ENCODE results near the gene GAREM1. TPM values are rescaled to one million over a fixed set of nuclear protein-coding genes. Genes with fewer than 3 reads are reported as not detected.

The GAREM1 gene
- total RNA-seq, 1 donor from 2014 or later, result 11.6 TPM

- no peak for DNase-seq
Observed at GRCh38 chr18:32287873-32288272, 182.8 kb downstream of the GAREM1 start.

DNA sequence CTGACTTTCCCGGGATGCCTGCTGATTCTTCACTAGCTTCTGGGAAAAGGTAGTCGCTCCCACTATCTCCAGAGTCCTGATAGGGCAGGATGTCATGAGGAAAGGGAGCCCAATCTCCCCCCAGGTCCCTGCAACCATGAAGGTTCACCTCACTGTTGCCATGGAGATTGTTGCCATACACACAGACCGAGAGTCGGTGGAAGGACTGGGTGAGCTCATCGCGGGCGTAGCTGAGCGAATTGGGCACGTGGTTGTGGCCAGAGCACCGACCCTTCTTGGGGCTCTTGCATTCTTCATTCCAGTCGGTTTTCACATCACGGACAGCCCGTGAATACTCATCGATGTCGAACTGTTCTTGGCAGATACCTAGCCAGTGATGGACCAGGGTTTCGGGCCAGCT, 183.4 kb downstream of the GAREM1 start:
- no peak for DNase-seq

GRCh38 chr18:32286749-32287148, 183.9 kb downstream of the GAREM1 start:
- DNase-seq, result no peak

DNA sequence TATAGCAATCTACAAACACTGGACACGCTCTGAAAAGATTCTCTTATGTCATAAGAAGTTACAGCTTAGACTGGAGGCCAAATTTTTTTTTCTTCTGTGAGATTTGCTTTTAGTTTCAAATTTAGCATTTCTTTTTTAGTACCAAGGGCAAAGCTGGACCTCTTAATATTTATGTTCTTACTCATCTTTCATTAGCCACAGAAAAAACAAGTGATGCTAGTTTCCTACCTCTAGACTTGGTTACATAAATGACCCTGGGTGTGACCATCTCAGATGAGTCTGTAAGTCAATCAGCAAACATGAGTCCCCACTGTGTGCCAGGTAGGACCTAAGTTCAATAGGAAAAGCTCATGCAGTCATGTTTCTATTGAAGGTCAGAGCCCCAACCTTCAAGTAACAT, 186.4 kb downstream of the GAREM1 start:
- DNase-seq, result no peak

GRCh38 chr18:32280911-32281310, 189.8 kb downstream of the GAREM1 start:
- no peak for DNase-seq

- DNase-seq, result no peak
Observed at GRCh38 chr18:32280188-32280783, 190.4 kb downstream of the GAREM1 start.

- DNase-seq, result no peak
Observed at GRCh38 chr18:32278177-32278799, 192.4 kb downstream of the GAREM1 start.

DNA sequence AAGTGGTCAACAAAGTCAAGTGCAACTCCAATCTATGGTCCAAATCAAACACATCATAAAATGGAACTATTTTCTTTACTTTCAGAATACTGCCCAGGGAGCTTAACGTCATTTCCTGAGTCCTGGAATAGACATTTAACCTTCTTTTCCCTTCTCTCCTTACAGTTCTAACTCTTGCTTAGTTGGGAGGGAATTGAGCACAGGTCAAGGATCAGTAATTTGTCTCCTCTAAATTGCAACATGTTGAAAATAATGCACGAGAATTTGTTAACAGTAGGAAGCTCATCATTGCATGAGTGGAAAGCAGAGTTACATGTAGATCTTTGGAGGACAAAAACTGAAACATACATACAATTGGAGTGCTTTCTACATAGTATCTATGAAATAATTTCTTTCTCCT, 193.1 kb downstream of the GAREM1 start:
- DNase-seq, result no peak

- no peak for DNase-seq
Observed at GRCh38 chr18:32276906-32277305, 193.8 kb downstream of the GAREM1 start.

DNA sequence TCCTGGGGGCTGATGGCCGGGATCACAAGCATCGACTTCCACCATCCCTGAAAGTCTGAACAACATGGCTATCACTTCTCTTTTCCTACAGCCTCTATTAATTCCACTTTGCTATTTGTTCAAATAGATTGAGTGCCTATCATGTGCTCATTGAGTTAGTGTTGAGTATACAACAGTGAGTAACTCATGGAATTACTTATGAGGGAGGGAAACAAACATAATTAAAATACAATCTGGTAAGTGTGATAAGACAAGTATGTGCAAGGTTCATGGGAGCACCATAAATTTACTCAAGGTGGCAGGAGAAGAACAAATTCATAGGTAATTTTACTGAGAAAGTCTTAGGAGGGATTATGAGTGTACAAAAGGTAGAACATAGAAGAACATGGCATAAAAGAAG, 194.4 kb downstream of the GAREM1 start:
- no peak for DNase-seq

- no peak for DNase-seq
Observed at GRCh38 chr18:32275221-32275620, 195.5 kb downstream of the GAREM1 start.

DNA sequence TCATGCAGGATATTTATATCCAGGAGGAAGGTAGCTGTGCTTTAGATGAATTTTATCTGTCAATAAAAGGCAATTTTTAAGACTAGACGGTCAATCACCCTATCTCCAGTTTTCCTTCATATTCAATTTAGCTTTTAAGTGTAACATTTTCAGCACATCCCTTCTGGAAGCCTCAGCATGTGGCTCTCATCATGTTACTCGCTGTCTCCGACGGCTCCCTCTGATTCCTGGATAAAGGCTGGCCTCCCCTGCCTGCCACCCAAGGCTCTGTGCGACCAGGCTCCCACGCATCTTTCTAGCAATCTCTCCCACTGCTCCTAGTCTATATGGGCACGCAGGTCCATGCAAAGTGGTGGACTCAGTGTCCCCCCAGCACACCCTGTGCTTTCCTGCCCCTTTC, 196.4 kb downstream of the GAREM1 start:
- no peak for DNase-seq

DNA sequence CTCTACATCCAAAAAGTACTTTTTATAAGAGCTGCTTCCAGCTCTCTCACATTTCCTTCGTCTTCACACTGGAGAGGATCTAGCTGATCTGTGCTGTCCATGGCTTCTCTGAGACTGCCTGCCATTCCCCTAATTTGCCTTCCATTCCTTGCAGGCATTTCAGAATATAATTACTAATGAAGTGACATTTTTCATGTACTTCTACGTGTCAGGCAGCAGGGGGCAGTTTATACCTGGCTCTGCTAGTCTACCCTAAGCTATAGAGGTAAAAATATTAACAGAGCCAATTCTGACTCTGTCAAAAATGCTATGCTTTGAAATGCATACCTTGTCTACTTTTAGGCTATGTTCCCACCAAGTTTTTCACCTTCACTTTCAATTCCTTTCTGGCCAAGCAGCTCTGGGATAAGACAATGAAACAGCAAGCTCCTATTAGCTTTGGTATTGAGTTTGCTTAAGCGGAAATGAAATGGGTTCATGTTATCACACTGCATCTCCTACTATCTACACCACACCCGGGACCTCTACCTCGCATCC, 198.9 kb downstream of the GAREM1 start:
- no peak for DNase-seq

DNA sequence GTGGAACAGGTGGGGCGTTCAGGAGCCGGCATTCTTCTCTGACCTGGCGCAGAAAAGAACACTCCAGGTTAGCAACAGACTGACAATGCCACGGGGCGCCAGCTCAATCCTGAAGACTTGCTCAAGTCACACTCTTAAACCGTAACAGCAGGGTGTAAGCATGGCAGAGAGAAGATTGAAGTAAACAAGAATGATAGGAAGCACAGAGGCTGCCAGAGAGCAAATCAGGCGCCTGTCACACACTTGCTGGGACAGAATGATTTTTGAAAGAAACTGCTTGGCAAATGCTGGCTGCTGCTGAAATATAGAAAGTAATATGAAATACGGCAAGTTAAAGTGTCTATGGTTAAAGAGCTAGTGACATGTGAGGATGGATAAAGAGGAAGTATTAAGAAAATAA, 200.3 kb downstream of the GAREM1 start:
- DNase-seq, result no peak

DNA sequence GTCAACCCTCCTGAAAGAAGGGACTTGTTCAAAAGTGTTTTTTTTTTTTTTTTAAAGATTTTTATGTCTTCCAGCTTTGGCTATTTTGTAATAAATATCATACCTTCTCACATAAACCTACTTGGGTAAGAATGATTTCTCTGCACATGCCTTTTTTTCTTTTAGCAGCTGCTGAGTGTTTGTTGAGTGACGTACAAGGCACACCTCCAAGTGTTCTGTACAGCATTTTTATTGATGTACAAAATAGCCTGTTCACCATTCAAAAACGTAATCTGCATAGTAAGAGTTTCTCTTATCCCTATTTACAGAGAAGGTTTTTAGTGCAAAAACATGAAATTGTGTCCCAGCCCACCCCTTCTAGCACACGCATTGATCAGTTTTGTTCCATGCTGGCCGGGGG, 203.2 kb downstream of the GAREM1 start:
- DNase-seq, result no peak

DNA sequence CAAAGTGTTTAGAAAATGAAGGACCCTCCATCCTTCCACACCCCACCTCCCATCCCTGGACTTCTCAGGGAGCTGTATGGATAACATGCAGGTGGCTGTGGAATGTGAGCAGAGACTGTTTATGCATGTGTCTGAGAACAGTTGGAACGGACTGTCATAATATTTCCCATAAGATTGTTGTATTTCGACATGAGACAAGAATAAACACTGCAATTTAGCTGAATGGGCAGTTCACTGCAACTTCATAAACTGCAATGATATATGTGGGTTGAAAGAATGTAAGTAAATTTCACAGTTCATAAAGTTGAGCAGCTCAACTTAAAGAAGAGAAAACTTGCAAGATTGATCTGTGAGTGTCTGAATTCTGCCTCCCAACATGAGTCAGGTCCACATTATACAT, 206.3 kb downstream of the GAREM1 start:
- no peak for DNase-seq

DNA sequence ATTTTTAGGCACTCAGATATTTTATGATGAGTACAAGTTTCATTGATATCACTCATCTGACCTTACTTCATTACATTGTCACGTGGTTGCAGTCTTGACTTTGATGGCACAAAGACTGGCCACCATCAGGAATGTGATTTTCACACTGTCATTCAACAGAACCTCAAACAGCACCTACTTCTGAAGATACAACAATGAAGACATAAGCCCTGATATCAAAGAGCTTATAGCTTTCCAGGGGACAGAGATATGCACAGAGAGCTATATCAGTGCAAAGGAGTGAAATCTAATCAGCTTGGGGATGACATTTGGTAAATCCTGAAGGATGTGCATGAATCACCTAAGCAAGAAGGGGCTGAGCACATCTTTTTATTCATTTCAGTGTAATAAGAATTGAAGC, 208.6 kb downstream of the GAREM1 start:
- no peak for DNase-seq

- DNase-seq, result no peak
Observed at GRCh38 chr18:32261003-32261402, 209.7 kb downstream of the GAREM1 start.

DNA sequence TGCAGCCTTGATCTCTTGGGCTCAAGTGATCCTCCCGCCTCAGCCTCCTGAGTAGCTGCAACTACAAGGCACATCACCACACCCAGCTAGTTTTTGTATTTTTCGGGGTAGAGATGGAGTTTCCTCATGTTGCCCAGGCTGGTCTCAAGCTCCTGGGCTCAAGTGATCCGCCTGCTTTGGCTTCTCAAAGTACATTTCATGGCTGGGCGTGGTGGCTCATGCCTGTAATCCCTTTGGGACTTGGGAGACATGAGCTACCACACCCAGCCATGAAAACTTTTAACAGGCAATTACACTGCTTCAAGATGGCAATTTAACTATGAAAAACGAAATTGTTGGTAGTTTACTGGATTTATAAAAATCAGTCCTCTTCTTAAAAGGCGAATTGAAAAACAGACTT, 211.1 kb downstream of the GAREM1 start:
- no peak for DNase-seq

- DNase-seq, result no peak
Observed at GRCh38 chr18:32258558-32259204, 212.0 kb downstream of the GAREM1 start.

- no peak for DNase-seq
Observed at GRCh38 chr18:32258148-32258547, 212.5 kb downstream of the GAREM1 start.

GRCh38 chr18:32257084-32257785, 213.4 kb downstream of the GAREM1 start:
- no peak for DNase-seq

DNA sequence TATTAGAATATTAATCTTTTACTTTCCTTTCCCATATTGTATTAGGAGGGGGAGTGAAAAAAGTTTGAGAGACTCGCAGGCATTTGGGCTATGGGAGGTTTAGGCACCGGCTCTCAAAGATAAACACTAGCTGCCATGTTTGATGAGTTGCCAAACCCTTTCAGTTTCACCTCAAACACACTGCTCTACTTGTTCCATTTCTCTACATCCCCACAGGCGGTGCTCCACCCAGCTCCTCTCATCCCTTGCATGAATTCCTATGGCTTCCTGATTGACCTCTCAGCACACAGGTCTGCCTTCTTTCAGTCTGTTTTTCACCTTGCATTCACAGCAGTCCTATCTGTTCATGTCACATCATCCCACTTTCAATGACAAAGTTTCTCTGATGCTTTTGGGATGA, 215.1 kb downstream of the GAREM1 start:
- no peak for DNase-seq
